ENCODE results near the gene CDR2.

CDR2 gene

DNA sequence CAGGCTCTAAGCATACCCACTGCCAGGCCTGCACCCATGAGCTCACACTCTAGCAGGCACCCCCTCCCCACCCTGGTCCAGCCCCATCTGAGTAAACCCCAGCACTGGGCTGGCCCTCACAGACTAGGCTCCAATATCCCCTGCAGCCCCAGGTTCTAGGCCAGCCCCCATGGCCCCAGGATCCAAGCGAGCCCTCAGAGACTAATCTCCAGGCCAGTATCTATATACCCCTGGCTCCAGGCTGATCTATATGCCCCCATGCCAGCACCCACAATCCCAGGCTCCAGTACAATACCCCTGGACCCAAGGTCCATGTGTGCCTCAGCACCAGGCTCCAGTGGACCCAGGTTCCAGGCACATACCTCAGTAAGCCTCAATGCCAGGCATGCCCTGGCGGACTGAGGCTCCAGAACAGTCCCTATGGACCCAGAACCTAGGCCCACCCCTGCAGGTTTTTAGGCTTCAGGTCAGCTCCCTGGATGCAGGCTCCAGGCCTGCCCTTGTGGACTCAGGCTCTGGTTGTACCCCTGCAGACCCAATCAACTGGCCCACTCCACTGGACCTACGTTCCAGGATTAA, 38.7 kb downstream of the CDR2 start:
- no peak for DNase-seq (ENCODE audit: low read depth, low spot score)
- TF ChIP-seq, protein P1, sequence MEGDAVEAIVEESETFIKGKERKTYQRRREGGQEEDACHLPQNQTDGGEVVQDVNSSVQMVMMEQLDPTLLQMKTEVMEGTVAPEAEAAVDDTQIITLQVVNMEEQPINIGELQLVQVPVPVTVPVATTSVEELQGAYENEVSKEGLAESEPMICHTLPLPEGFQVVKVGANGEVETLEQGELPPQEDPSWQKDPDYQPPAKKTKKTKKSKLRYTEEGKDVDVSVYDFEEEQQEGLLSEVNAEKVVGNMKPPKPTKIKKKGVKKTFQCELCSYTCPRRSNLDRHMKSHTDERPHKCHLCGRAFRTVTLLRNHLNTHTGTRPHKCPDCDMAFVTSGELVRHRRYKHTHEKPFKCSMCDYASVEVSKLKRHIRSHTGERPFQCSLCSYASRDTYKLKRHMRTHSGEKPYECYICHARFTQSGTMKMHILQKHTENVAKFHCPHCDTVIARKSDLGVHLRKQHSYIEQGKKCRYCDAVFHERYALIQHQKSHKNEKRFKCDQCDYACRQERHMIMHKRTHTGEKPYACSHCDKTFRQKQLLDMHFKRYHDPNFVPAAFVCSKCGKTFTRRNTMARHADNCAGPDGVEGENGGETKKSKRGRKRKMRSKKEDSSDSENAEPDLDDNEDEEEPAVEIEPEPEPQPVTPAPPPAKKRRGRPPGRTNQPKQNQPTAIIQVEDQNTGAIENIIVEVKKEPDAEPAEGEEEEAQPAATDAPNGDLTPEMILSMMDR (IDR thresholded peaks at IDR 0.05; ENCODE audit: low read depth, low read length), result no peak
- in situ Hi-C loops (cut with HindIII; ENCODE audit: low sequenced_read_pairs), result no loop called here
- no peak overlapping the region for H3K4me3 ChIP-seq (ENCODE audit: low read depth, low read length)

DNA sequence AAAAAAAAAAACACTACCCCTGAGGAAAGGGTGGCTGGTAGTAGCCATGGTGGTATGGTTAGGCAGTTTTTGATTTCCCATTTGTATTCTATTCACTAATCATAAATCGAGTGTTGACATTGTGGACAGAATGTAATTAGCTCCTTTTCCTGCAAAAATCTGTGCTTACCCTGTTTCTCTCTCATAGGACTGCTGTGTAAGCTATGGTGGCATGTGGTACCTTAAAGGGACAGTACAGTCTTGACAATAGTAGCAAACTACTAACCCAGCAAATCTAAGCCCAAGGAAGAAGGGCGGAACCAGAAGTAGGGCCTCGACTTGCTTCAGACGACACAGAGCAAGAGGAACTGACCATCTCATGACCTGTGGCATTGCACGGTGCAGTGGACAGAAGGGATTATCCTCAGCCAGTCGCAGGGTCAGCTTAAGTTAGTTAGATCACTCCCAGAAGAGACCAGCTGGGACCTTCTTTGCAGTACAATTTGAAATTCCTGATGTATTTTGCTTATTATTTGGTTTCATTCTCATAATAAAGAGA, 40.9 kb downstream of the CDR2 start:
- TF ChIP-seq, protein P1 (IDR thresholded peaks at IDR 0.05; ENCODE audit: low read depth, low read length), result no peak
- in situ Hi-C loops (cut with HindIII; ENCODE audit: low sequenced_read_pairs), result no loop called here
- H3K4me3 ChIP-seq (ENCODE audit: low read depth, low read length), result no peak overlapping the region
- no peak for DNase-seq (ENCODE audit: low read depth, low spot score)

DNA sequence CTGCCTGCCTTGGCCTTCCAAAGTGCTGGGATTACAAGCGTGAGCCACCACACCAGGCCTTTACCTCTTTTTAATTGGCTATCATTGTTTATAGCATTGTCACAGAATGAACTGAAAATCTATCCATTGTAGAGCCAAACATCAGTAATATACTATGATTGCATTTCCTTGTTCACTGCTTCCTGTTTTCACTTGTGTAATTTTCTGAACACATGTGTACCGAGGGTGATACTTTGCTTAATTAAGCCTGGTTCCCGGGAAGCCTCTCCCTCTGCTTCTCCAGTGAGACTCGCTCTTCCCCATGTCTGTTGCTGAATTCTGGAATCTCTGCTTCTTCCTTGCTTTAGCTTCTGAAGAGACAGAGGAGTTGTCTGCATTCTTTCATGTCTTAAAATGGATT, 44.1 kb downstream of the CDR2 start:
- DNase-seq (ENCODE audit: low read depth, low spot score), result no peak
- TF ChIP-seq, protein P1 (IDR thresholded peaks at IDR 0.05; ENCODE audit: low read depth, low read length), result no peak
- in situ Hi-C loops (cut with HindIII; ENCODE audit: low sequenced_read_pairs), result no loop called here
- H3K4me3 ChIP-seq (ENCODE audit: low read depth, low read length), result no peak overlapping the region

DNA sequence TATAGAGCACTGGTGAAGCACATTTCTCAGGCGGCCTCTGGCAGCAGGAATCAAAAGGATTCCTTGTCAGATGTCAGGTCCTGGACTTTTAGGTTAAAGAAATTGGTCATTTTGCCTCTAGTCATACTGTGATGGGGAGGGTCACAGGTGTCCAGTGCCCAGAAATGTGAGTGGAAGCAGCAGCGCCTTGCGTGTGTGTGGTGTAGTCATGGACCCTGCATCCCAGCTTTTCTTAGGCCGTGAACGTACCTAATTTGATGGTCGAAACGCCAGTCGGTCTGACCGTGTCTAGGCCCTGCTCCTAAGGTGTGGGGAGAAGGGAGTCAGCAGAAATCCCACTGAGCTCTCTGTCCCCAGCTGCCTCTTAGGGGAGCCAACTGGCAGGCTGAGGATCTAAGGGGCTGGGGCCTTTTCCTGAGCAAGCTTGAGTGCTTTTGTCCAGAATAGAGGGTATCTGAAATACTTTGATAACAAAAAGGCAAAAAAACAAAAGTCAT, 45.2 kb downstream of the CDR2 start:
- in situ Hi-C loops (cut with HindIII; ENCODE audit: low sequenced_read_pairs), result no loop called here
- TF ChIP-seq, protein P1 (IDR thresholded peaks at IDR 0.05; ENCODE audit: low read depth, low read length), result no peak
- no peak for DNase-seq (ENCODE audit: low read depth, low spot score)
- H3K4me3 ChIP-seq (ENCODE audit: low read depth, low read length), result no peak overlapping the region

DNA sequence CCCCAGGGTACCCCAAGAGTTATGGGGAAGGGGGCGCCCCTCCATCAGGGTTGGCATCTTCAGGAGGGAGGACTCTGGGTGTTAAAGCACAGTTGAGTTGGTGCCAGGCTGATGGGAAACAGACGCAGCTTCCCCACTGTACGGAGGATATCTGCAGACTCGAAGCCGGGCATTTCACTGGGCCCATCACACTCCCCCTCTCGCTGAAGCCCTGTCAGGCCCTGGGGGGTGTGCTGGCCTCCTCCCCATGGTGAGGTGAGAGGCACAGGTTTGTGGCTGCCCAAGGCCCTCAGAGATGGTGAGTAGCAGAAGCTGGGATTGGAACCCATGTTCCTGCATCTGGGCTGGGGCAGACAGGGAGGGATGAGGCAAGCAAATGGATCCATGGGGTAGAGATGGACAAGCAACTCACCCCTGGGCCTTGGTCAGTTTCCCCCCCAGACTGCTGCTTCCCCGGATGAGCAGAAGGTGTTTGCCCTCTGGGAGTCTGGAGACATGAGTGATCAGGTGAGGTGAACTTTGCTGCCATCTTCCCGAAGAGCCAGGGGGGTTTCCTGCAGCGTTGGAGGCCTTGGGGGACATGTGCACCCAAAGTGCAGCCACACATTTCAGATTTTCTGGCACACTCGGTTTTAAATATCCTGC, 46.2 kb downstream of the CDR2 start:
- in situ Hi-C loops (cut with HindIII; ENCODE audit: low sequenced_read_pairs), result no loop called here
- DNase-seq (ENCODE audit: low read depth, low spot score), result no peak
- TF ChIP-seq, protein P1 (IDR thresholded peaks at IDR 0.05; ENCODE audit: low read depth, low read length), result no peak
- no peak overlapping the region for H3K4me3 ChIP-seq (ENCODE audit: low read depth, low read length)

DNA sequence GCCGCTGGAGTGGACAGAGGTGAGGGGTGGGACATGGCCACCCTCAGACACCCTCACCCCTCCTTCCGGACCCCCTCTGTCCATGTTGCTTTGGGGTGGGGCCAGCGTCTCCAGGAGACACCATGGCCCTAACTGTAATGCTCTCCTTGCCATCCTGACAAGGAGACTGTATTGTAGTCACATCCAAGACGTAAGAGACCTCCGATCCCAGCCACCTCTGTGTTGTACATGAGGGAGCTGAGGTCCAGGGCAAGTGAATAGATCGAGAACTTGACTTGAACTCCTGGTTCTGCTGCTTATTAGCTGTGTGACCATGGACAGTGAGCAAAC, 47.0 kb downstream of the CDR2 start:
- TF ChIP-seq, protein P1 (IDR thresholded peaks at IDR 0.05; ENCODE audit: low read depth, low read length), result no peak
- in situ Hi-C loops (cut with HindIII; ENCODE audit: low sequenced_read_pairs), result no loop called here
- DNase-seq (ENCODE audit: low read depth, low spot score), result no peak
- no peak overlapping the region for H3K4me3 ChIP-seq (ENCODE audit: low read depth, low read length)
